Retina (tissue), 1 donor: Measurements from ENCODE around the gene PC.

Source experiments
- DNase-seq: peaks from one replicate; pipeline ENCODE4 v3.0.0-alpha.2; 2016

The PC gene

DNA sequence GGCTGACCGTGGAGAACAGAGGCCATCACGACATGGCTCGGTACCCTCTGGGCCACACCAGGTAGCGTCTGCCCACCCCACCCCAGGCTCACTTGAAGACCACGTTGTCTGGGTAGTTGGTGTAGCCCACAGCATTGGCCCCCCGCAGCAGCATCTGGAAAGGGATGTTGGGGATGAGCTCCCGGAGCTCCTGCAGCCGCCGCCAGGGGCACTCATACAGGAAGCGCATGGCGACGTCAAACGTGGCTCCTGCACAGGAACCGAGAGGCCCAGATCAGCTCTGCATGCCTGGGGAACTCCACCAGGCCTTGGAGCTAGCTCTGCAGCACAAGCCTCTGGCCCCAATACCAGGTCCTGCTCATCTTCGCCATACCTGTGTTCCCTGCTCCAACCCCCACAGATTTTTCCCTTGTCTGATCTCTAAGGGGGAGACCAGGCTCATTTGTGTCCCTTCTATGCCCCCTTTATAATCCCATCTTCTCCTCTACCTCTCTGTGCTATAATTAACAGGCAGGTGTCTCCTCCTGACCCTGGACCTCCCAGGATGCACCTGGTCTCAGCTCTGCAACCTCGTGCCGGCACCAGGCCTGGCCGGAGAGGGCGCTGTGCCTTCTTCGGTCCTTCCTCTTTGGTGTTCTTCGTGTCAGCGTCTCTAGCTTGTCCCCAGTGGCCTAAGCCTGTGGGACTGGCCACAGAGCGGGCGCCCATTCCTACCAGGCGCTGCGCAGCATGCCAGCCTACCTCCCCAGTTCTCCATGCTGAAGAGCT is 106.3 kb downstream of the PC start:
- no peak for DNase-seq

DNA sequence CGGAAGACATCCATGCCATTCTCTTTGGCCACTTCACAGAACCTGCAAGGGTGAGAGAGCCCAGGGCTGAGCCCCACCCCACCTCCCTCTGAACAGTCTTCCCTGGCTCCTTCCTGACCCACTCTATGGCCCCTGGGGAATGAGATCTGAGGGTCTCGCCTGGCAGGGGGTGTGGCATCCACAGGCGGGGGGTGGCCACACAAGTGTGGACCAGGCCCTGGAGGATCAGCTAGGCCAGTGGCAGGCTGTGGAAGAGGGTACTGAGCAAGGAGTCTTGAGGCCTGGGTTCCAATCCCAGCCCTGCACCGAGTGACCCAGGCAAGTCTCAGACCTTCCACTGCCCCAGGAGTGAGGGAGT is 107.0 kb downstream of the PC start:
- no peak for DNase-seq

GRCh38 chr11:66850588-66851238 is 107.5 kb downstream of the PC start:
- DNase-seq = no peak

DNA sequence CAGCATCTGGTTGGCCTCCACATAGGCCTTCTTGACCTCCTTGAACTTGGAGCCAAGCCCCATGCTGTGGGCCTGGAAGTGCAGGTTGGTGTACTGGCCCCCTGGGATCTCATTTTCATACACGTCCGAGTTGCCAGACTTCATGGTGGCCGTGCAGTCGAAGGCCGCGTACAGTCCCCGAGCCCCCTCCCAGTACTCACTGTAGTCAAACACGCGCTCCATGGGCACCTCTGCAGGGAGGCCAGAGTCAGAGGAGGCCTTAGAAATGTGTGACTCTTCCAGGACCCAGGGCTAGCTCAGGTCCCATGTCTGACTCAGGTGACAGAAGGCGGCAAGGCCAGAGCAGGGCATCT is 108.0 kb downstream of the PC start:
- DNase-seq = no peak

GRCh38 chr11:66849501-66850234 is 108.5 kb downstream of the PC start:
- no peak for DNase-seq

- no peak for DNase-seq
Measured at GRCh38 chr11:66848671-66849500, 109.3 kb downstream of the PC start.

GRCh38 chr11:66847461-66848232 is 110.5 kb downstream of the PC start:
- DNase-seq = no peak

GRCh38 chr11:66846671-66847091 is 111.5 kb downstream of the PC start:
- no peak for DNase-seq

- DNase-seq = no peak
Measured at GRCh38 chr11:66845876-66846212, 112.3 kb downstream of the PC start.

DNA sequence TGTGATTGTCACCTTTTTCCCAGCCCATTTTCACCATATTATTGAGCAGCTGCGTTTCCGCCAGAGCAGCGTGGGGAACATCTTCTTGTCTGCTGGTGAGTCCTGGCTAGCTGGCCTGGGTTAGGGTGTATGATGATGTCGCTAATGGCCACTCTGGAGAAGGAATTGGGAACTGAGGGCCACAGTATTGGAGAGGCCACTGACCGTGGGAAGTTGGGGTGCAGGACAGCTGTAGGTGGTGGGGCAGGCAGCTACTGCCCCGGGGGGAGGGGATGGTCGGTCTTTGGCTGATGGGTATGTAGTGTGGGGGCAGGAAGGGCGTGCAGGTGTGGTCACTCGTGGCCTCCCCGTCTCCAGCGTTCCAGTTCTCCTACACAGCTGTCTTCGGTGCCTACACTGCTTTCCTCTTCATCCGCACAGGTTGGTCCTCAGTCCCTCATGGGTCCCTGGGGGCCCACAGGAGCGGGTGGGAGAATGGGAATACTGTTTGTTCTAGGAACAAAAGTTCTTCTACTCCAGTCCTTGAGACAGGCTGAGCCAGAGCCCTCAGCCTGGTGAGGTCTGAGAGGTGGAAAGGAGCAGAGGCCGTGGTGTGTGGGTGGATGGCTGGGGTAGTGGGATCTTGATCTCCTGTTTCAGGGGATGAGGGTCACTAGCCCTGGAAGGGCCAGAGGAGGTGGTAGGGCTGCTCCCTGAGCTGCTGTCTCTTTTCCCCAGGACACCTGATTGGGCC is 112.9 kb downstream of the PC start:
- DNase-seq = no peak

DNA sequence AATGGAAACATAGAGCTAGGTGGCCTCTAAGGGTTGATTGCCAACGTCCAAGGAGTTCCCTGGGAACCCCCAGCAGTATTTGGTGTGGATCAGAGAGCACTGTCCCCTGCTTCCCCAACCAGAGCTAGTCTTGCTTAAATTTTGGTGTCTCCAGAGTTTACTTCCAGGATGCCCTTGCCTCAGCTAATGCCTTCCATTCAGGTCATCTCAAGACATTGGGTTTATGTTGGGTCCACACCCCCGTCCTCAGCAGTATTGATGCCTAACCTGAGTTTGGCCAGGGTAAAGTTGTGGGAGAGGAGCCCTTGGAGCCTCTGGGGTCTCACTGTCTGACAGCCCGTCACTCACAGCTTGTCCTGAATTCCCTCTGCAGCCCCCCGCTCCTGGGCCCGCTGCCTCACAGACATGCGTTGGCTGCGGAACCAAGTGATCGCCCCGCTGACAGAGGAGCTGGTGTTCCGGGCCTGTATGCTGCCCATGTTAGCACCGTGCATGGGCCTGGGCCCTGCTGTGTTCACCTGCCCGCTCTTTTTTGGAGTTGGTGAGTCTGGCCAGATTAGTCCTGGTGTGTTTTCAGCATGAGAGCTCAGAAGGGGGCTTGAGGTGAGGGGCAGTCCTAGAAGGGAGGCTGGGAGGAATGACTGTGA is 113.6 kb downstream of the PC start:
- no peak for DNase-seq

DNA sequence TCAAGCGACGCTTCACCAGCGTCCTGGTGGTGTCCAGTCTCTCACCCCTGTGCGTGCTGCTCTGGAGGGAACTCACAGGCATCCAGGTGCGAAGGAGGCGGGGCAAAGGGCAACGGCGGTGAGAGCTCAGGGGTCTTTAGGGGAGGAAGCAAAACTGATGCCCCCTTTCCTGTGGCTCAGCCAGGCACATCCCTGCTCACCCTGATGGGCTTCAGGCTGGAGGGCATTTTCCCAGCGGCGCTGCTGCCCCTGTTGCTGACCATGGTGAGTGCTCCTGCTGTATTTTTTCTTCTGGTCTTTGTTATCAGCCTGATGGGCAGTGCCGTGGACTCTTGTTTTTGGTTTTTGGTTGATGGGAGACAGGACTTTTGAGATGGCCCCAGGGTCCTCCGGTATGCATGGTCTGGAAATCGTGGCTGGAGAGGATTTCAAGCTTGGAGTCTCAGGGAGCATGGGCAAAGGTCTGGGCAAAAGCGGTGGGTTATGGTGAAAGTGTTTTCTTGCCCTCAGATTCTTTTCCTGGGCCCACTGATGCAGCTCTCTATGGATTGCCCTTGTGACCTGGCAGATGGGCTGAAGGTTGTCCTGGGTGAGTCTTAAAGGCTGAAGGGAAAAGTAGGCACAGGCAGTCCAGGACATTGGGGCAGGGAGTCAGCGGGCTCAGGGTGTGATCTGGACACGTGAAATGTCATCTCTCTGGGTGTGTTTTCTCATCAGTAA is 114.2 kb downstream of the PC start:
- DNase-seq = no peak

GRCh38 chr11:66842896-66843775 is 115.0 kb downstream of the PC start, which contains the start of gene RCE1:
Gene RCE1, plus strand, starts transcription at chr11:66843441. Its CDS starts 15 bp downstream, at chr11:66843456.
- peak; percentile 96 for DNase-seq

DNA sequence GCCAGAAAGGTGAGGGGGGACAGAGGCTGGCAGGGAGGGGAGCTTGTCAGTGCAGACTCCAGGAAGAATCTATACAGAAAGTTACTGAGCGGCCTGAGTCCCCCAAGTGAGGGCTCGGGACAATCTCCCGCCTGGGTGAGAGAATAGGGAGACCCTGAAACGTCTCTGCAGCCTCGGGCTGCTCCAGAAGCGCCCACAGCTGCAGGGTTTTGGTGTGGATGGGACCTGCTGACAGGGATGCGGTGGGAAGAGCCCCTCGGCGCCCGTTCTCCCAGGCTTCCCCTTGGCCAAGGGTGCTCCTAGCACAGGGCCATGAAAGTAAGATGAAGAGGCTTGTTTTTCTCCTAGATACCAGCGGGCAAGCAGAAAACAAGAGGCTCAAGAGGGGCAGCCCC is 115.7 kb downstream of the PC start:
- DNase-seq = no peak

DNA sequence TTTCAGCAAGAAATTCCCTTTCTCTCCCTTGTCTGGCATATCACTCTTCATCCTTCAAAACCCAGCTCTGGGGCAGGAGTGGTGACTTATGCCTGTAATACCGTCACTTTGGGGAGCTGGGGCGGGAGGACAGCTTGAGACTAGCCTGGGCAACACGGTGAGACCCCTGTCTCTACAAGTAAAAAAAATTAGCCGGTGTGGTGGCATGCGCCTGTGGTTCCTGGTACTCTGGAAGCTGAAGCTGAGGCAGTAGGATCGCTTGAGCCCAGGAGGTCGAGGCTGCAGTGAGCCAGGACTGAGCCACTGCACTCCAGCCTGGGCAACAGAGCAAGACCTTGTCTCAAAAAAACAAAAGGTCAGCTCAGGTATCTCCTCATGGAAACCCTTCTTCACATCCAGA is 116.3 kb downstream of the PC start:
- no peak for DNase-seq

GRCh38 chr11:66840317-66841091 is 117.7 kb downstream of the PC start:
- no peak for DNase-seq

- no peak for DNase-seq
Measured at GRCh38 chr11:66835768-66836405, 122.3 kb downstream of the PC start.

- no peak for DNase-seq
Measured at GRCh38 chr11:66834943-66835342, 123.2 kb downstream of the PC start.
